GM21515 (cell line): Measurements from ENCODE around the gene HCAR3.
"Not testable (repeated sequence)": the region's sequence is repeated elsewhere in the genome, so short reads cannot be mapped to it uniquely, and the experiment has no call there.

Experiments
- ATAC-seq: cut with Tn5 transposase; IDR thresholded peaks from one replicate; pipeline ENCODE4 v1.9.1; 2021; ENCODE audit not compliant: unreplicated experiment

HCAR3 gene

GRCh38 chr12:122722387-122722786 is 5.8 kb upstream of the HCAR3 start:
- ATAC-seq, result no peak

GRCh38 chr12:122721057-122721545 is 4.5 kb upstream of the HCAR3 start:
- ATAC-seq, result no peak

DNA sequence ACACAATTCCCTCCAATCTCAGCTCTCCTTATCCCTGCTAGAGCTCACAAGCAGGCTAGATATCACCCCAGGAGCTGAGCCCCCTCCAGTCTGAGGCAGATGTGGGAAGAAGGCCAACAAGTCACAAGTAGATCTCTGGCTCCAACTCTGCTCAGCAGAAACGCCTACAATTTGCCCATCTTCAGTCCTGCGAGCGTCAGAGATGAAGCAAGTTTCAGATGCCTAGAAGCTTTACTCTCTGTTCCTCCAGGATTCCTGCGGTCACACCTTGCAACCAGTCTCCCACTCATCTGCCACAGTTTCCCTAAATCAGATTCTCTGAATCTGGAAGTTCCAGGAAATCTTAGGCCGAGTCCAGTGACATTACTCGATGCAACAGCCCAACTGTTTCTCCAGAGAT is 1.4 kb downstream of the HCAR3 start:
- ATAC-seq, result not testable (repeated sequence)

GRCh38 chr12:122713491-122714188 is 3.0 kb downstream of the HCAR3 start:
- not testable (repeated sequence) for ATAC-seq

GRCh38 chr12:122711266-122711665 is 5.3 kb downstream of the HCAR3 start:
- ATAC-seq, result not testable (repeated sequence)

DNA sequence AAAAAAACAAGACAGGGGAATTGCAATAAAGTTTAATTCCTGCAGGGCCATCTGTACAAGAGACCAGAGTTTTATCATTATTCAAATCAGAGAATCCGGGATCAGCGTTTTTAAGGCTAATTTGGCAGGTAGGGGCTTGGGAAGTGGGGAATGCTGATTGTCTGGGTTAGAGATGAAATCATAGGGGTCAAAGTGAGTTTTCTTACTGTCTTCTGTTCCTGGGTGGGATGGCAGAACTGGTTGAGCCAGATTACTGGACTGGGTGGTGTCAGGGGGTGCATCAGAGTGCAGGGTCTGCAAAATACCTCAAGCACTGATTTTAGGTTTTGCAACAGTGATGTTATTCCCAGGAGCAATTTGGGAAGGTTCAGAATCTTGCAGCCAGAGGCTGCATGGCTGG is 6.3 kb downstream of the HCAR3 start:
- not testable (repeated sequence) for ATAC-seq

DNA sequence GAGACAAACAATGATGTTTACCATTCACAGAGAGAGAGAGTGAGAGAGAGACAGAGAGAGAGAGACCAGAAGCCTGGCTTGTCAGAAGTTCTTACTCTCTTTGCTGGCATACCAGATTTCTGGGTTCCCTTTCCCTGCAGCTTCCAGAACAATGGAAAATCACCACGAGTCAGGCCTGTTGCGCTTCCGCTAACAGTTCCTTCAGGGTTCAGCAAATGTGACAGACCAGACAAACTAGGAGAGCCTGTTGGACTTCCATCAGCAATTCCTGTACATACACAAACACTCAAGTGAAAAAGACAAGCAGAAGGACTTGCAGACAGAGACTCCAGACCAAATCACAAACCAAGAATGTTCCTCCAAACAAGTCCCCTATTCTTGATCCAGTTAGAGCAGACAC is 7.3 kb downstream of the HCAR3 start:
- not testable (repeated sequence) for ATAC-seq

- ATAC-seq, result not testable (repeated sequence)
Observed at GRCh38 chr12:122703841-122704240, 12.8 kb downstream of the HCAR3 start.

GRCh38 chr12:122702890-122703611 is 13.6 kb downstream of the HCAR3 start, which contains the start of gene HCAR2:
HCAR2 (minus strand) TSS chr12:122703357; CDS start chr12:122703283, 74 bp downstream.
- not testable (repeated sequence) for ATAC-seq

DNA sequence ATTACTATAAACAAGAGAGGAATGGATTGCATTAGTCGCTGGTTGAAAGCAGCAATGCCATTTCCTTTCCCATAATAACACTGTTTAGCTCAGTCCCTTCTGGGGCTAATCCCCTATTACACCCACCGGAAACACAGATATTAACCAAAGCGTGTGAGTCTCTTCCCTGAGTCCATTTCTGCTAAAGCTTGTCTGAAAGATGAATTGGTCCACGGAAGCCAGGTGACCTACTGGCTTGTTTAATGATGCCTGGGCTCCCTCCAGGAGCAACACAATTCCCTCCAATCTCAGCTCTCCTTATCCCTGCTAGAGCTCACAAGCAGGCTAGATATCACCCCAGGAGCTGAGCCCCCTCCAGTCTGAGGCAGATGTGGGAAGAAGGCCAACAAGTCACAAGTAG is 15.1 kb downstream of the HCAR3 start:
- not testable (repeated sequence) for ATAC-seq

- not testable (repeated sequence) for ATAC-seq
Observed at GRCh38 chr12:122700038-122700710, 16.4 kb downstream of the HCAR3 start.

DNA sequence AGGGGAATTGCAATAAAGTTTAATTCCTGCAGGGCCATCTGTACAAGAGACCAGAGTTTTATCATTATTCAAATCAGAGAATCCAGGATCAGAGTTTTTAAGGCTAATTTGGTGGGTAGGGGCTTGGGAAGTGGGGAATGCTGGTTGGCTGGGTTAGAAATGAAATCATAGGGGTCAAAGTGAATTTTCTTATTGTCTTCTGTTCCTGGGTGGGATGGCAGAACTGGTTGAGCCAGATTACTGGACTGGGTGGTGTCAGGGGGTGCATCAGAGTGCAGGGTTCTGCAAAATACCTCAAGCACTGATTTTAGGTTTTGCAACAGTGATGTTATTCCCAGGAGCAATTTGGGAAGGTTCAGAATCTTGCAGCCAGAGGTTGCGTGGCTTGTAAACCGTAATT is 19.7 kb downstream of the HCAR3 start:
- ATAC-seq, result not testable (repeated sequence)

- ATAC-seq, result no peak
Observed at GRCh38 chr12:122691566-122691965, 25.0 kb downstream of the HCAR3 start.

DNA sequence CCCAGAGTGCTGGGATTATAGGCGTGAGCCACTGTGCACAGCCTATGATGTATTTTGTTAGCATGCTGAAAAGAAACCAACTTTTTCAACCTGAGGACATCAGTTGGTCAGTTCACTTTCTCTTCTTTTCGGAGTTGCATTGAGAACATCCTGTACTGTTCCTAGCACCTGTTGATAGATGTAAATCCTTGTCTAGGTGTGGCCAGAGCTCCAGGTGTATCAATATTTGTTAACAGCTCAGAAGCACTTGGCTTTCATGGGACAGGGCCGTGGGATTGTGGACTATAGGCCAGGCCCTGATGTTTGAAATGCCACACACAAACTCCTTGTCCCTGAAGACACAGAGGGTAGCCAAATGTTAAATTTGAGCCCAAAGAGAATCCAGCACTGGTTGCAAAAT is 28.3 kb downstream of the HCAR3 start:
- no peak for ATAC-seq

DNA sequence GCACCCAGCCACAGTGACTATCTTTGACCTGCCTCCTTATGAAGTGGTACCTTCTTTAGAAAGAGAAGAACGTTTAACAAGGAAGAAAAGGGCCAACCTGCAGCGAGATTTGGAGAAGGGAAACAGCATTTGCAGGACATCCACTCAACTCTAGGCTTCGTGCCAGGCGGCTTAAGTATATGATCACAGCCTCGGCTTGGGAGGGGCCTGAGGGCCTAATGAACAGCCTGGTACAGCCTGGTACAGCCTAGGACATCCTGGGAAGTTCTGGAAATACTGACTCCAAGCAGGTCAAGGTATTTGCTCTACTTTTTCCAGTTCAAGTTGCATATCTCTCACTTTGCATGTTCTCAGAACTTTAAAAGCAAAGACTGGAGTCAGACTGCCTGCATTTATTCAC is 29.5 kb downstream of the HCAR3 start:
- ATAC-seq, result no peak

DNA sequence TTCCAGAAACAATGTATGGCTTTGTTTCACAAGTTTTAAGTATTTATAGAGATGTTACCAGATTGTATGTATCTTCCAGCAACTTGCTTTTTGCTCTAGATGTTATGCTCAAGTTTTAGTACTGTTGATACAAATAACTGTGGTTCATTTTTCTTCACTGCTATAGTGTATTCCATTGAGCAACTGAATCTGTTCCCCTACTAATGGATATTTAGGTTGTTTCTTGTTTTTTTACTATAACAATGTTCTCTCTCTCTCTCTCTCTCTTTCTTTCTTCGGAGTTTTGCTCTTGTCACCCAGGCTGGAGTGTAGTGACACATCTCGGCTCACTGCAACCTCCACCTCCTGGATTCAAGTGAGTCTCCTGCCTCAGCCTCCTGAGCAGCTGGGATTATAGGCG is 30.1 kb downstream of the HCAR3 start:
- ATAC-seq, result no peak

GRCh38 chr12:122684297-122684813 is 32.3 kb downstream of the HCAR3 start:
- ATAC-seq, result no peak

GRCh38 chr12:122681814-122682213 is 34.8 kb downstream of the HCAR3 start:
- no peak for ATAC-seq

- ATAC-seq, result not testable (repeated sequence)
Observed at GRCh38 chr12:122680989-122681388, 35.6 kb downstream of the HCAR3 start.

GRCh38 chr12:122676781-122677180 is 39.8 kb downstream of the HCAR3 start:
- not testable (repeated sequence) for ATAC-seq

- ATAC-seq, result not testable (repeated sequence)
Observed at GRCh38 chr12:122676015-122676414, 40.6 kb downstream of the HCAR3 start.
